Testis (tissue), 2 donors: ENCODE measurements around the gene LENG8.

Experiments used
- CTCF ChIP-seq, 3 experiments: fragments of 450-650 bp in 2 of 3; fragments of 200-600 bp in 1 of 3; sonication (generic) in 1 of 3; IDR thresholded peaks; one replicate each; pipeline ENCODE4 v1.5.1; 2016 to 2019; ENCODE audit warnings: antibody characterized with exemption in 3 of 3, mild to moderate bottlenecking in 2 of 3, moderate library complexity in 1 of 3
- POLR2A ChIP-seq: fragments of 450-650 bp; IDR thresholded peaks from one replicate; pipeline ENCODE4 v1.6.1; 2017; ENCODE audit warnings: antibody characterized with exemption, mild to moderate bottlenecking, moderate library complexity

- no peak for TF ChIP-seq CTCF (IDR thresholded peaks at IDR 0.05)
- TF ChIP-seq POLR2A, result no peak
These were observed 3.0 kb downstream of the LENG8 start for GRCh38 chr19:54451997-54452396.
